Measurements from ENCODE around the gene FRMPD4. TPM values are rescaled to one million over a fixed set of nuclear protein-coding genes. Genes with fewer than 3 reads are reported as not detected.

FRMPD4 gene
- polyA plus RNA-seq, 1 donor = 1.0 TPM

DNA sequence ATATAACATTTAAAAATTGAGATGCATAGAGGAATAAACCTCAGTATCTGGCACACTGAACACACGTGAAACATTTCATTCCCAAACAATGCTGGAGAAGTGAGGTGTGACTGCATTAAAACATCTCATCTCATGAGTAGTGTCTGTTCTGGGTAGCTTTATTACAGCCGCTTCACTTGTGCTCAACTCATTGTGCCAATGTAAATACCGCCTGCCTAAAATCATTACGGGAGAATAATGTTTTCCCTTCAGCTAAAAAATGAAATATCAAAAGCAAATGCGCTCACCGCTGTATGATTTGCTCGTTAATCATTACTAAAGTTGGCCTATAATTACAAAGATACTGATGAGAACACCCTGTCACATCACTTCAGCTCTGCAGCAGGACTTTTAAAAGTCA lies 542.8 kb downstream of the FRMPD4 start:
- DNase-seq = no peak

DNA sequence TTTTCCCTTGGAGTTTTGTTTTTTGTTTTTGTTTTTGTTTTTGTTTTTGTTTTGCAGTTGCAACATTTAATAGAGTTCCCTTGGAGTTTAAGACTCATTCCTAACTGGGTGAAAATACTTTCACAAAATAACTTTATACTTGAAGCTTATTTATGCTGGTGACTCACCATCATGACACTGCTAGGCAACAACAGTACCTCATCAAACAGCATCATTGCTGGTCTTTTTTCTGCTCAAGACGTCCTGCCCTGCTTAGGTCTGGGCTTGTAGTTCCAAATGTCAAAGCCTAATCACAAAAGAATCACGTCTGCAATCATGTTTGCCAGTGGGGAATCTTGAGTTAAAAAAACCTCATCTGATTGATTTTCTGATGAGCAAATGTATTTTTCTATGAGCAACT lies 547.3 kb downstream of the FRMPD4 start:
- DNase-seq = no peak

DNA sequence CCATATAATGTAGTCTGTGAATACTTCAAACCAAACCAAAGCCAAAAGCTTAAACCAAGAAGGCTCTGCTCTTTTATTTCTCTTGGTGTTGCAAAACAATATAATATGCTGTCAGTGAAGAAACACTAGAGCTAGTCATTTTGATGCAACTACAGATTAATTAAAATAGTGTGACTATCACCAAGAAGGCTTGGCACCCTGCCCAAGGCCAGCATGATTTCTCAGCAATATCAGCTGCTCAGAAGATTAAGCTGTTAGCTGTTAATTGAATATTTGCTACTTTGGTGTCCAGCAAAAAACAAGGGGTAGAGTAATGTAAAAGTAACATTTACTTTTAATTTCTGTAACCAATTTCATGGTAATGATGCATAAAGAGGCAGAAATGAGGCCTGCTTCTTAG lies 548.1 kb downstream of the FRMPD4 start:
- DNase-seq = no peak

DNA sequence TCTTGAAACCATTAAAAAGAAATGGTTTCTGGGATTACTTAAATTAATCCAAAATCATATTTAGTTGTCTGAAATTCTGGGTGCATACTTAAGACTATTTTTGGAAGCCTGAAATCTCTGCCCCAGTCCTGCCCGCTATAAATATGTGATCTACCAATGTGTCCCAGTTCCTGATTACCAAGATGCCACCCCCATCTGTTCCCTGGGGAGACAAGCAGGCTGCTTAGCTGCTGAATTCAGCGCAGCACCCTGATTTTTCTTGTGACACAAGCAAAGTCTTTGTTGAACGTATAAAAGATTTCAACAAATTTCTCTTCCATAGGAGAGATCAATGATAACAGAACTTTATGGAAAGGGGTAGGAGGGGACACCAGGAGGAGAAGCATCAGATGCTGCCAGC lies 552.4 kb downstream of the FRMPD4 start:
- DNase-seq = no peak

DNA sequence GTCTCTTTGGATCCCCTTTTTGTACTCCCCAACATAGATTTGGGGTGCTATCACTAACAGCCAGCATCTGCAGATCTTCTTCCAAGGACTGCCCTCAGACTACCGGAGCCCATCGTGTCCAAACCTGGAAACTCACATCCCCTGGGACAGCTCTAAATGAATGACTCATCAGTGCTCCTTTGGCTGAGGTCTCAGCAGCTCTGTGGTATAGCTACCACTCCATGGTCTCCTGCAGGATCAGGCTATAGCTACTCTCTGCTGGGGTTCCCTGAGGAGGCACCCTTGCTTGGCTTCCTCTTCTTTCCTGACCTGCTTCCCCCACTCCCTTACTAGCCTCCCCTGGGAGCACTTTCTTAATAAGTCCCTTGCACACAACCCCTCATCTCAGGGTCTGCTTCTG lies 555.5 kb downstream of the FRMPD4 start:
- no peak for DNase-seq

DNA sequence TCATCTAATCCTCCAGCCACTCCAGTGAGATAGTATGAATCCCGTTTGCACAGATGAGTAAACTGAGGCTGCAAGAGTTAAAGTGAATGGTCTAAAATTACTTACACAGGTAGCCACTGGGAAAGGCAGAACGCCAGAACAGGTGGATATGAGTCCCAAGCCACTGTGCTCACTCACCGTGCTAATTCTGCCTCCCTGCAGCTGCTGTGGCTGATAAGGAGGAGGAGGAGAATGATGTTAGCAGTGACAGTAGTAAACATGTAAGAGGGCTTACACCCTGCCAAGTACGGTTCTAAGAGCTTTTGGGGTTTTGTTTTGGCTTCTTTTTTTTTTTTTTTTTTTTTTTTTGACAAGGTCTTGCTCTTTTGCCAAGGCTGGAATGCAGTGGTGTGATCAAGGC lies 562.5 kb downstream of the FRMPD4 start:
- DNase-seq = no peak

DNA sequence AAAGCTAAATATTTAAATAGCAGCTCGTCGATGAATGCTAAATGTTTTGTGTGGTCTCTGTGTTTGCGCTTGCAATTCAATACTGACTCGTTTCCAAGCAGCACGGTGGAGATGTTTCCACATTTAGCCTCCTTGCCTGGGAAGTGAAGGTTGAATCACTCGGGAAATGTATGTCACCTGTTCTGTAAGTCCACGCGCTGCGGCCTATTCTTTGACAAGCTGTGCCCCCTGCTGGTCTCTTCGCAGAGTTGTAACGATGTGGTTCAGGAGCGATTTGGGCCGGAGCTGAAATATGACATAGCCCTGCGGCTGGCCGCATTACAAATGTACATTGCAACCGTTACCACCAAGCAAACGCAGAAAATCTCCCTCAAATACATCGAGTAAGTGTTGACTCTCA lies 563.4 kb downstream of the FRMPD4 start:
- DNase-seq = peak; percentile 32

DNA sequence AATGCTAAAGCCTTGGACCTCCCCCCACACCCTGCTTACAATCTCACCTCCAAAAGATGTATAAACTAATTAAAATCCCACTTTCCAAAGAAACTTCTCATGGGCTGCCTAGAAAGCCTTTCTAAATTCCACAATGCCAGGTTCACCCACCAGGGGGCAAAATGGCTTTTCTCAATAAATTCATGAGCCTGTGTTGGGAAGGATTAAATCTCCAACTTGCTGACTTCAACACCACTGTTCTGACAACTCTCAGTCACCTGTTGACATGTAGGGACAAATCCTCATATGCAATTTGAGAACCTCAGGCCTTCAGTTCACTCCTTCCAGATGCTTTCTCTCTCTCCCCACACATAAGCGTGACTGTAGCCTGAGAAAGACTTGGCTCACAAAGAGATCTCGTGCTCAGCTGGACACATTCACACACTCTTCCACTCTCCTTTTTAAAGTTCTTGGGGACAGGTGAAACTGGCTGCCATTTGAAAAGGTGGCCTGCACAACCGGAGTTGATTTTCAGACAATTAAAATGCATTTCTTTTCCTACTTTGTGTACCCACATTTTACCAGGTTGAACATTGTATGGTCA lies 564.3 kb downstream of the FRMPD4 start:
- no peak for DNase-seq

DNA sequence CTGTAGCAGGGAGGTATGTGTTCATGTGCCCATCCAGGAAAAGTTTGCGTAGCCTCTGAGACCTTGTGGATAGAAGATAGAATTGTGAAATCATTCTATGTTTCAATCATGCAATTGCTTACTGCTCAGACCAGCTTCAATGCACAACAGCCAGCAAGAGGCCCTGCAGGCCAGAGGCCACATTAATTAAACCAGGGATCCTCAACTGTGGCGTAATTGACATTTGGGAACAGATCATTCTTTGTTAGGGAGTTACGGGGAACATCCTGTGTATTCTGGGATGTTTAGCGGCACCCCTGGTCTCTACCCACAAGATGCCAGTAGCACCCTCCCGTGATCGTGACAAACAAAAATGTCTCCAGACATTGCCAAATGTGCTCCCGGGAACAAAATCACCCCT lies 566.4 kb downstream of the FRMPD4 start:
- DNase-seq = no peak

DNA sequence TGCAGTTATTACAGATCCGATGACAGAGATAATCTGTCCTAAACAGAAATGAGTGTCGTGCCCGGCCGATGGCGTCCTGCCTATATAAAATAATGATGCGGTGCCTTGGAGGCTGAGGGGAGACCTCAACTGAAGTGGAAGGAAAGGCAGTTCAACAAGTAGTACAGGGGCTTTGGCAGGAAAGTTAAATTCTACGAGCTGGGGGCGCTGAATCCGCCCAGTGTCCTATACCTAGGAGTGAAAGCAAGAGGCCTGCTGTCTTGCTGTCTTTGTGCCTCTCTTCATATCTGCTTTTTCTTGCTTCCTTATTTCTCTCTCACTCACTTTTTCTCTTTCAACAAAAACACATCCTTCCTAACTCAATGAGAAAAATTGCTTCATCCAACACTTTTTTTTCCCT lies 570.8 kb downstream of the FRMPD4 start:
- DNase-seq = no peak

DNA sequence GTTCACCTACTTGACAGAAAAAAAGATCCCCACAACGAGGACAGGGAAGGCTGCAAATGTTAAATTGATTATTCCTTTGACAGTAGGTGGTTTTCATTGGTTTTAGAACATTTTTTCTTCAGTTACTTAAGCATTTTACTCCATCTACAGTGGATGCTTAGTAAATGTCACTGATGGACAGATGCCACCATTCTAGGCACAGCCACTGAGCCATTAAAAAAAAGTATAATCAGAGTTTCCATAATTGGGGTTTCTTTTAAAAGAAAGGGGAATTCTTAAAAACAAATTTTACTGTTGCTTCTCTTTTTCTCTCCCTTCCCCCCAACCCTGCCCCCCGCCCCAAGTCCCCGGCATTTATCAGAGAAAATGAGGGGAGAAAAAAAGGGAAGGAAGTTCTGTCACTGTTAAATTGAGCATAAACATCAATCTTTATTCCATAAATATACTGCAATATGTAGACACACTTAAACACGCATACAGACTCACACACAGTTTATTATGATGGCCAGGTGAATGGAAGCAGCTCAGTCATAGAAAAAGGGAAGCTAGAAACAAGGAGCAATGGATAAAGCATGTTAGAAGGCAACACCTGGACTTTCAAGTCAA lies 573.3 kb downstream of the FRMPD4 start:
- no peak for DNase-seq

DNA sequence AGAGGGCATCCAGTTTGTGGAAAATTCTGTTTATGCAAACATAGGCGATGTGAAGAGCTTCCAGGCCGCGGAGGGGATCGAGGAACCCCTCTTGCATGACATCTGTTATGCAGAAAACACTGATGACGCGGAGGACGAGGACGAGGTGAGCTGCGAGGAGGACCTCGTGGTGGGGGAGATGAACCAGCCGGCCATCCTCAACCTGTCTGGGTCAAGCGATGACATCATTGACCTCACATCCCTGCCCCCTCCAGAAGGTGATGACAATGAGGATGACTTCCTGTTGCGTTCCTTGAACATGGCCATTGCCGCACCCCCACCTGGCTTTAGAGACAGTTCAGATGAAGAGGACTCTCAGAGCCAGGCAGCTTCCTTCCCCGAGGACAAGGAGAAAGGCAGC lies 578.3 kb downstream of the FRMPD4 start:
- DNase-seq = no peak

DNA sequence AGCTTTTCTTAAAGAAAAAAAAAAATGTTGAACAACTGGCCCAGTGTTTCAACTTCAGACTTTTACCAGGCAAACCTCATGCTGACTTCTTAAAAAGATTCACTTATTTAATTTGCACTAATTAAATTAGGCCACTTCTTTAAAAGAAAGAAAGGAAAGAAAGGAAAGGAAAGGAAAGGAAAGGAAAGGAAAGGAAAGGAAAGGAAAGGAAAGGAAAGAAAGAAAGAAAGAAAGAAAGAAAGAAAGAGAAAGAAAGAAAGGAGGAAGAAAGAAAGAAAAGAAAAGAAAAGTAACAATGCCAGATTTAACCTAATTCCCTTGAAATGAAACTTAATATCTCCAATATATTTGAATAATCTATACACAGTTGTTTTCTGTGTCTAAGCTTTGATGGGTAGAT lies 581.6 kb downstream of the FRMPD4 start:
- DNase-seq = no peak

DNA sequence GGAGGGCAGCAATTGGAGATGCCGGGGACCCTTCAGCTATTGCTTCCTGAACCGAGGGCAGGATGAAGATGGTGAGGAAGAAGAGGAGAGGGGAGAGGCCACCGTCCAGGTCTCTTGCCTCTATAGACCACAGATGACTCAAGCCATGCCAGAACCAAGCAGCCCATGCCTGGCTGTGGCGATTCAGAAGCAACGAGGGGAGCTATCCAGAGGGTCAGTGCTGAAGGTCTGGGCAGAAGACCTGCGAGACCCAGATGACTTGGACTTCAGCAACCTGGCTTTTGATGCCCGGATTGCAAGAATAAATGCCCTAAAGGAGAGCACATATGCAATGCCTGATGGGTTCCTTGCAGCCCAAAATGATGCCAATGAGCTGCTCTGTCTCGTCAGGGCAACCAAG lies 582.8 kb downstream of the FRMPD4 start:
- DNase-seq = no peak

DNA sequence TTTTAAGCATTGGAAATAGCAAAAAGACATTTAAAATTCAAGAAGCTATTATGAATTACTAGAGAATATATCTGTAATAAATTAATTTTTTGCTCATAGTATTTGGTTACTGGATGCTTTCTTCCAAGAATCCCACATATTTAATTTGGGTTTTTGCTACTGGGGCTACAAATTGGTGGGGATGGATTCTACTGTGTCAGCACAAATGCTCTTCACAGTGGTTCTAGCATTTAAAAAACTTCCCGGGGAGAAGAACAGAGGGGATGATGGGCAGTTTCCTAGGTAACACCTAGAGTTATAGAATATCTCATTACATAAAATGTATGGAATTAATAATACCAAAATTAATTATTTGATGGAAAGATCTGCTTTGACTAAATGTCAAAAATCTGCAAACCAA lies 584.0 kb downstream of the FRMPD4 start:
- no peak for DNase-seq

DNA sequence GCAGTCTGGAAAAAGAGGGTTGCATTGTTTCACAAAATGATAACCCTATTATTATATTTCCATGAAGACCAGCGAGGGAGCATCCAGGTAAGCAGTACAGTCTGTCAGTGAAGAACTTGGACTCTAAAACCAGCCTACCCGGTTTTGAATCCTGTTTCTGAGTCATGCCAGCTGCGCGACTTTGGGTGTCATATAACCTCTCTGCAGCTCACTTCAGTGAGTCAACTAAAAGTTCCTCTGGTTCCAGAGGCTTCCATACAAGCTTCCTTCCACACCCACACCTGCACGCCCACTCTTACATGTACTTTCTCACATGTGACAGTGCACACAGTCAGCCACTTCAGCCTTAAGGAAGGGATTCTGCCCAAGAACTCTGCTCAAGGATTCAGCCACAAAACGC lies 603.1 kb downstream of the FRMPD4 start:
- no peak for DNase-seq

DNA sequence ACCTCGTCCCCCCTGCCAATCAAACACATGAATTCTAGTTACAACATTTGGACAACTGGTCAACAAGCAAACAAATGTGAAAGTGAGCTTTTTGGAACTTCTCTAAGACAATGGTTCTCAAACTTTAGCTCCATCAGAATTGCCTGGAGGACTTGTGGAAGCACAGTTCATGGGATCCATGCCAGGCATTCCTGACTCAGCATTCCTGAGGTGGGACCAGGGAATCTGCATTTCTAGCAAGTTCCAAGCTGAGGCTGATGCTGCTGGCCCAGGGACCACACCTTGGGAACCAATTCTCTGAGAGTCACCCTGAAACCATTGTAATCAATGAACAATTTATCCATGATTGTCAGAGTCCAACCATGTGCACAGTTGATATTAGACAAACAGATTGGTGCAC lies 609.2 kb downstream of the FRMPD4 start:
- DNase-seq = no peak

DNA sequence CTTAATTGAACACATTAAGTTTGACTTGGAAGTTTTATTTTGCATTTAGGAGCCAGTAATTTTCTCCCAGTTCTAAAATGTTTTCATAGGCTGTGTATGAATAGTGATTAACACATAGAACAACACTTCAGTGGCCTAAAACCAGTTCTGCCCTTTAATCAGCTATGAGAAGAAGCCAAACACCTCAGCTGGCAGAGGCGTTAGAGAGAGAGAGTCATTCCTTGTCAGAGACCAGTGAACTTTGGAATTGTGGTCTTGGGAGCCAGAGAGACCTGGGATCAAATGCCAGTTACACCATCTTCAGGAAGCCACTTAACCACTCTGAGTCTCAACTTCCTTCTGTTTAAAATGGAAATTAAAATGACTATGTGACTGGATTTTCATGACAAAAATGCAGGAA lies 613.6 kb downstream of the FRMPD4 start:
- no peak for DNase-seq

DNA sequence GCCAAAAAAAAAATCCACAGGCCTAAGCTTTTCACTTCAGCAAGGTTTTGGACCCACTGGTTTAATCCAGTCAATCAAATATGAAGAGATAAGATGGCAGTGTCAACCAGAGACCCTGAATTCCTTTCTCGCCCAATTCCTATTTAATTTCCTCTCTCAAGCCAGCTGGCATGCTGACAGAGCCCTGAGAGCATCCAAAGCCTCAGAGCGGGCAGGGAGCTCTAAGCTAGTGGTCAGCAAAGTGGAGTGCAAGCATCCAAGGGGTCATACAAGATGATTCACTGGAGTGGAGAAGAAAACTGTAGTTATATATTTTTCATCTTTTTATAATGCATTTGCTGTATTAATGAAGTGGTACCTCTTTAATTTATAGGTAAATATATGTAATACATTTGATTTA lies 615.1 kb downstream of the FRMPD4 start:
- DNase-seq = no peak

DNA sequence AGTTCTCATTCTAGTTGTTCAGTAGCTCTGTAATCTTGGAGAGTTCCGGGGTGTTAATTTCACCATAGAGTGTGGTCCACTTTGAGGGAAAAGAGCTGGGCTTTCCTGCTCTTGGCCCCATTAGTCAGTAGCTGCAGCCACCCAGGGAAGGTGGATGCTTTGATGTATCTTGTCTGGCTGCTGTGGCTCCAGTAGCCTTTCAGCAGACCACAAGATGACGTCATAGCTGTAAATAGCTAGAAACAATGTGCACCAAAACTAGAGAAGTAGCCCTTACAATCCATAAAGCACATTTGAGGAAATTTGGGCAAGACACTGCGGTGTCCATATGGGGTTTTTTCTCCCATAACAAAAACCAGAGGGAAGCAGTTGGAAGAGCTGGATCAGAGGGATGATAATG lies 620.0 kb downstream of the FRMPD4 start:
- no peak for DNase-seq

DNA sequence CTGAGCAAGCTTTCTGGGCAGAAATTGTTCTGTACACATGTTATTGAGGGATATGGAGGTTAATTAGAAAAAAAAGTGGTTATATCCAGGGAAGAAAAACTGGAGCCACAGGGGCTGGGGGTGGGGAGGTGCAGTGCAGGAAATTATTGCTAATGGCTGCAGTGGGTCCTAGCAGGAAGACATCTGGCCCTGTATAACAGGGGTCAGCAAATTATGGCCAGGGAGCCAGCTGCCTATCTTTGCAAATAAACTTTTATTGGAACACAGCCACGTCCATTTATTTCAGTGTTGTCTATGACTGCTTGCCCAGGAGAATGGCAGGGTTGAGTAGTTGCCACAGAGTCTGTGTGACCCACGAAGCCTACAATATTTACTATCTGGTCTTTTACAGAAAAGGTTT lies 629.6 kb downstream of the FRMPD4 start:
- no peak for DNase-seq

DNA sequence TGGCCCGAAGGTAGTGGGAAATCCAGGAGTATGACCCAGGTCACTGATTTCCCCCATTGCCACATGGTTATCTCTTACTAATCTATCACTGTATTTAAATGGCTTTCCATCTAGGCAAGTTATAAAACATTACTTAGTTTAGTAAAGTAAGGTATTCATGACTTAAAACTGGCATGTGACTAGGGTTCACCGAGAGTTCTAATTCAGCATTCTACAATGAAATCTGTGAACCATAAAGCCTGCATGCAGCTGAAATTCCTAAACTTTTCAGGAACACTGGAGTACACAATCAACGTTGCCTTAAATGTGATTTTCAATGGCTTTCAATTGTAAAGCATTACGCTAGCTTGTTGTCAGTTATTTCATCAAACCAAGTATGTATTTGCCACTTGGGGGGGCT lies 630.2 kb downstream of the FRMPD4 start:
- DNase-seq = no peak

DNA sequence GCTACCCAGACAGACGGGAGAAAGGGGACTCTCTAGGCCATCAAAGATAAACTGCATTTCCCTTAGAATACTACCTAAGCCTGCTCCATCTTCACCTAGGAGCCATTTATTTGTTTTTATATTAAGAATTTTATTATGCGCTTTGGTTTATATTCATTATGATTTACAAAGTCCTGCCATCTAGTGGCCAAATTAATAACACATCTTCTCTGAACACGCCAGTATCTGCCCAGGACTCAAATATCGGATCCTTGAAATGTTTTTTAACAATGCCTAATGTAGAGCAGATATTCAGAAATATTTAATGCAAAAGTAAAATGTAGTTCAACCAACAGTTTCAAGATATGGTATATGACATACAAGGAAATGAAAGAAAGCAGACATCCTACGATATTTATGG lies 632.2 kb downstream of the FRMPD4 start:
- DNase-seq = peak; percentile 17

DNA sequence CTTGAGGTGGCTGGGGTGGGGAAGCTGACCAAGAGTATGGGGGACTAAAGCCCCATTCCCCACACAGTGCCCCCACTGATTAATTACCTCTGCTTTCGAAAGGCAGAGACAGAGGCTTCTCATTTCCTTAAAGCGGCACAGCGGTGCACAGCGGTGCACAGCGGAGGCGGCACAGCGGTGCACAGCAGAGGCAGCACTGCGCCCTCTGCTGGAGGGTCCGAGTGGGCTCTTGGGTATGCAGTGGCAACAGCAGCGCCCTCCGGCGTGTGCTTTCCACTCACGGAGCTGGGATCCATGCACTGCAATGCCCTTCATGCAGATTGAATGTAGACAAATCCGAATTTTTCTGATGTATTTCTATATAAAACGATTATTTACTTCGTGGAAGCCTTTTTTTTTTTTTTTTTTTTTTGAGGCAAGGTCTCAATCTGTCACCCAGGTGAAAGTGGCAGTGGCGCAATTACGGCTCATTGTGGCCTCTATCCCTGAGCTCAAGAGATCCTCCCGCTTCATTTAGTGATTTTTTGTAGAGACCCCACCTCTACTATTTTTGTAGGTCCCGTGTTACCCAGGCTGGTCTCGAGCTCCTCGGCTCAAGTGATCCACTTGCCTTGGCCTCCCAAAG lies 633.3 kb downstream of the FRMPD4 start:
- no peak for DNase-seq

Data from hindlimb muscle (tissue), 1 donor.